Ascending aorta (tissue), 2 donors: ENCODE results near the gene IQCH. TPM values are rescaled to one million over a fixed set of nuclear protein-coding genes. Genes with fewer than 3 reads are reported as not detected.

Source experiments
- DNase-seq, 2 donors: peaks; one replicate each; pipeline ENCODE4 v3.0.0-alpha.2; 2019; ENCODE audit warnings: low spot score in 2 of 2
- H3K27ac ChIP-seq, 2 donors: fragments of 200-600 bp; sonication (generic); one replicate each; pipeline ENCODE4 v1.5.1; 2016 to 2017; ENCODE audit warnings: mild to moderate bottlenecking in 1 of 2
- H3K27me3 ChIP-seq: fragments of 200-600 bp; sonication (generic); one replicate; pipeline ENCODE4 v1.5.1; 2017
- H3K36me3 ChIP-seq, 2 donors: fragments of 200-600 bp; sonication (generic); one replicate each; pipeline ENCODE4 v1.5.1; 2016
- H3K4me1 ChIP-seq, 2 donors: fragments of 200-600 bp; sonication (generic); one replicate each; pipeline ENCODE4 v1.5.1; 2016 to 2017; ENCODE audit warnings: mild to moderate bottlenecking in 1 of 2
- H3K4me3 ChIP-seq, 2 donors: fragments of 200-600 bp; sonication (generic); one replicate each; pipeline ENCODE4 v1.5.1; 2016 to 2017; ENCODE audit warnings: mild to moderate bottlenecking in 1 of 2
- H3K9me3 ChIP-seq, 2 donors: fragments of 200-600 bp; sonication (generic); one replicate each; pipeline ENCODE4 v1.5.1; 2016
- intact Hi-C: fragments of 100-400 bp; cut with DNase I; formaldehyde crosslinking; loops from one replicate; pipeline ENCODE4 v1.15.1; 2023
- total RNA-seq: library from RNA; depleted of rRNA; stranded (reverse); fragments of >200 nt; gene quantifications from one replicate; pipeline ENCODE4 v1.1.0, GENCODE V29; 2016
- TF ChIP-seq, protein P1 (sequence below), 3 experiments: fragments of 200-600 bp in 2 of 3; fragments of 450-650 bp in 1 of 3; sonication (generic) in 2 of 3; IDR thresholded peaks; one replicate each; pipeline ENCODE4 v1.5.1; 2016 to 2019; ENCODE audit warnings: antibody characterized with exemption in 3 of 3, mild to moderate bottlenecking in 1 of 3, moderate library complexity in 1 of 3

The IQCH gene
- total RNA-seq, 1 donor from 2014 or later, result not detected

DNA sequence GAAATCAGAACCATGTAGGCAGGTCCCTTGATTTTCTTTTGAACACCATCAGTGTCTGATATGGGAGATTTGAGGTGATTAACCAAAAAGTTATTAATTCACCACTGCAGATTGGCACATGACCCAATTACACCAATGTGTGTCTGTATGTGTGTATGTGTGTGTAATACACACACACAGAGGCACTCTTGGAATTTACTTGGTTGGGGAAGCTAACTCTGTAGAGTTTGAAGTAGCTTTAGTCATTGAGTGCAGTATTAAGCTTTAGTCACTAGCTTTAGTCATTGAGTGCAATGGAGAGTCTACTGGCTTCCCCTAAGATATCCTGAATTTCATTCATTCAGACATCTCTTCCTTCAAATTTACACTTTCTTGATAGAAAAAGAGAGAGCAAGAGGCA lies 156.9 kb downstream of the IQCH start:
- H3K36me3 ChIP-seq, result no peaks in the 10 kb centered on the region
- TF ChIP-seq, protein P1, sequence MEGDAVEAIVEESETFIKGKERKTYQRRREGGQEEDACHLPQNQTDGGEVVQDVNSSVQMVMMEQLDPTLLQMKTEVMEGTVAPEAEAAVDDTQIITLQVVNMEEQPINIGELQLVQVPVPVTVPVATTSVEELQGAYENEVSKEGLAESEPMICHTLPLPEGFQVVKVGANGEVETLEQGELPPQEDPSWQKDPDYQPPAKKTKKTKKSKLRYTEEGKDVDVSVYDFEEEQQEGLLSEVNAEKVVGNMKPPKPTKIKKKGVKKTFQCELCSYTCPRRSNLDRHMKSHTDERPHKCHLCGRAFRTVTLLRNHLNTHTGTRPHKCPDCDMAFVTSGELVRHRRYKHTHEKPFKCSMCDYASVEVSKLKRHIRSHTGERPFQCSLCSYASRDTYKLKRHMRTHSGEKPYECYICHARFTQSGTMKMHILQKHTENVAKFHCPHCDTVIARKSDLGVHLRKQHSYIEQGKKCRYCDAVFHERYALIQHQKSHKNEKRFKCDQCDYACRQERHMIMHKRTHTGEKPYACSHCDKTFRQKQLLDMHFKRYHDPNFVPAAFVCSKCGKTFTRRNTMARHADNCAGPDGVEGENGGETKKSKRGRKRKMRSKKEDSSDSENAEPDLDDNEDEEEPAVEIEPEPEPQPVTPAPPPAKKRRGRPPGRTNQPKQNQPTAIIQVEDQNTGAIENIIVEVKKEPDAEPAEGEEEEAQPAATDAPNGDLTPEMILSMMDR (IDR thresholded peaks at IDR 0.05), result no peak
- intact Hi-C loops, result no loop called here
- H3K4me3 ChIP-seq, result no peak overlapping the region
- no peaks in the 10 kb centered on the region for H3K9me3 ChIP-seq
- no peak for DNase-seq
- H3K27me3 ChIP-seq, result no peaks in the 10 kb centered on the region
- no peaks in the 10 kb centered on the region for H3K4me1 ChIP-seq
- no peak overlapping the region for H3K27ac ChIP-seq

DNA sequence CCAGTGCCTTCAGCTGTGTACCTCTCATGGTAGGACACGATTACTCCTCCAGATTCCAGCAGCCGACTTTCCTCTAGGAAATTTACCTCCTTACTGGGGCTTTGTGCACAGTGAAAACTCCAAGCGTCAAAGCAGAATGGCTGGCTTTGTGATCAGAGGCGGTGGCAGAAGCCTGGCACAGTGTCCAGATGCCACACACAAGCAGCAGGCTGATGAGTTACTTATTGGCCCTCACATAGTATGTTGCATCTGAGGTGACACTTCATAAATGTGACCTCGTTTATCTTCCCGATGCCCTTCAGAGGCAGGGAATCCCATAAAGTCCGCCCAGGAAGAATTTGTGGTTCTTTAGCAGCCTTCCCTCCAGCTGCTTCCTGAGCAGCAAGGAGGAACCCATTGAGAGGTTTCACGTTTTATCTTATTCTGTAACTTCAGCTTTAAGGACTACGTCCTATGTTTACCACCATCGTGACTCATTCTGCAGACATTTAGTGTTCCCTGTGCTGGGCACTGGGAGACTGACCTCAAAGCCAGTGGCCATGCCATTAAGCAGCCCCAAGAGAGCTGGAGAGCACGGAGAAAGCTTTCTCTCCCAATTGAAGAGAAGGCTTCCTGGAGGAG lies 159.3 kb downstream of the IQCH start:
- DNase-seq, result no peak
- intact Hi-C loops, result no loop called here
- TF ChIP-seq, protein P1 (IDR thresholded peaks at IDR 0.05), result no peak
- no peaks in the 10 kb centered on the region for H3K27me3 ChIP-seq
- no peak overlapping the region for H3K4me3 ChIP-seq
- no peaks in the 10 kb centered on the region for H3K9me3 ChIP-seq
- H3K27ac ChIP-seq, result no peak overlapping the region
- H3K36me3 ChIP-seq, result no peaks in the 10 kb centered on the region
- no peaks in the 10 kb centered on the region for H3K4me1 ChIP-seq

DNA sequence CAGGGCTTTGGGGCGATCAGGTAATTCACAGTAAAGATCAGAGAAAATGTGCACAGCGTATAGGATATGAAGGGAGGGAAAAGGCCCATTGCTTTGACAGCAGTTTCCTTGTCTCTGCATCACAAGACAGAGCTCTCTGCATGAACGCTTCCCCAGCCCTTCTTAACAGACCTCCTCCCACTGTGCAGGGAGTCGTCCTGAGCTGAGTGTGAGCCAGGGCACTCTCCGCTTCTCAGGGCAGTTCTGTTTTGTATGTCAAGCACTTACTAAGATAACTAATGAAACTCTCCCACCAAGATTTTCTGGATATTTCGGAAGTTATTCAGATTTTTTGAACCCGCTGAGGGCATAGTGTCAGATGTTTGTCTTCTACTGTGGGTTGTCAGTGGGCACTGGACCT lies 160.6 kb downstream of the IQCH start:
- no peak overlapping the region for H3K4me3 ChIP-seq
- H3K27me3 ChIP-seq, result no peaks in the 10 kb centered on the region
- intact Hi-C loops, result no loop called here
- no peaks in the 10 kb centered on the region for H3K4me1 ChIP-seq
- H3K36me3 ChIP-seq, result no peaks in the 10 kb centered on the region
- no peaks in the 10 kb centered on the region for H3K9me3 ChIP-seq
- DNase-seq, result no peak
- no peak overlapping the region for H3K27ac ChIP-seq
- TF ChIP-seq, protein P1 (IDR thresholded peaks at IDR 0.05), result no peak

DNA sequence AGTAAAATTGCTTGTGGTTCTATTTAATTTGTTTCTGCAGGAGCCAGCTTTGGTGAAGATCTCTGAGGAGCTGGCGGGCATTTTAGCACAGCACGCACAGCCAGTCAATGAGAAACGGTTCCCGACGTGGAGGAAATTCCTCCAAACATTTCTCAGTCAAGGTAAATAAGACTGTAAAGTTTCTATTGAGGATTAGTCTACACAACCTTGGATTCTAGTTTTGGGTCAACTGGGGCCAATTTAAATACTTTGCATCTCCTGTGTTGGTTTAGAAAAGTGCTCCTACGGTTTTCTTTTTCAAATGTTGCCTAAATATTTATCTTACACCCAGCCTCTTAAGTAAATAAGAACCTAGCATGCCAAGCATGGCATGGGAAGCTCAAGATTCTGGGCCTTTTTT lies 162.3 kb downstream of the IQCH start:
- no peak for DNase-seq
- H3K27ac ChIP-seq, result no peak overlapping the region
- TF ChIP-seq, protein P1 (IDR thresholded peaks at IDR 0.05), result no peak
- H3K36me3 ChIP-seq, result no peaks in the 10 kb centered on the region
- H3K9me3 ChIP-seq, result no peaks in the 10 kb centered on the region
- H3K27me3 ChIP-seq, result no peaks in the 10 kb centered on the region
- intact Hi-C loops, result no loop called here
- H3K4me1 ChIP-seq, result no peaks in the 10 kb centered on the region
- H3K4me3 ChIP-seq, result no peak overlapping the region

DNA sequence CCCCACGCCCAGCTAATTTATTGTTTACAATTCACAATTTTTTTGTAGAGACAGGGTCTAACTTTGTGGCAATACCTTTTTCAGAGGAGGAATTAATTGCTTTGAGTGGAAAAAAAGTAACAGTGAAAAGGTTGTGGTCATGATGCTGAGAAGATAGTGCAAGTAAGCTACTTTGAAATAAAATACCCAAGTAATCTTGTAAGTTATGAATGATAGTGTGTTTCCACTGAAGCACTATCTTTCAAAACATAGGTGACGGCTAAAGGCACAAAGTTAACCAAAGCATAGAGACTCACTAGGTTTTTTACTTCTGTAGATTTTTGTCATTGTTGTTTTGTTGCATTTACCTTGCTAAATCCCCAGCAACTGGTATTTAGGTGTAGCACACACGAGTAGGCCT lies 165.1 kb downstream of the IQCH start:
- H3K36me3 ChIP-seq, result no peaks in the 10 kb centered on the region
- H3K4me1 ChIP-seq, result no peaks in the 10 kb centered on the region
- TF ChIP-seq, protein P1 (IDR thresholded peaks at IDR 0.05), result no peak
- intact Hi-C loops, result no loop called here
- H3K4me3 ChIP-seq, result no peak overlapping the region
- no peak for DNase-seq
- H3K9me3 ChIP-seq, result no peaks in the 10 kb centered on the region
- H3K27me3 ChIP-seq, result no peaks in the 10 kb centered on the region
- H3K27ac ChIP-seq, result no peak overlapping the region

DNA sequence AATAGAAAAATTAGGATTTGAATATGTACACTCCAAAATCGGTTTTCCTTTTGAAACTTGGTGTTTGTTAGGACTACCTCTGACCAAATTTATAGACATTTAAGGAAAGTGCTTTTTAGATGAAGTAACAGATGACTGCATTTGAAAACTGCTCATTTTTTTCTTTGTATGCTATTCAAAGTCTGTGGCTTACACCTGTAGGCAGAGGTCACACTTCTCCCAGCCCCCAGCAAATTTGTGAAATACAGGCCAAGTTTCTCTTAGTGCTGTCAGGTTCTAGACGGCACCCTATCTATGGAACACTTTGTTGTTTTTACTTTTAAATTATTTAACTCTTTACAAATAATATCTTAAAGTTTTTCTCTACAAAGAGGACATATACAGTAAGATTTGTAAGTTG lies 165.6 kb downstream of the IQCH start:
- TF ChIP-seq, protein P1 (IDR thresholded peaks at IDR 0.05), result no peak
- H3K27me3 ChIP-seq, result no peaks in the 10 kb centered on the region
- intact Hi-C loops, result no loop called here
- H3K4me3 ChIP-seq, result no peak overlapping the region
- no peaks in the 10 kb centered on the region for H3K9me3 ChIP-seq
- no peak overlapping the region for H3K27ac ChIP-seq
- no peak for DNase-seq
- H3K4me1 ChIP-seq, result no peaks in the 10 kb centered on the region
- no peaks in the 10 kb centered on the region for H3K36me3 ChIP-seq
